SK-MEL-5 (cell line): Measurements from ENCODE around the gene PKP1. TPM values are rescaled to one million over a fixed set of nuclear protein-coding genes. Genes with fewer than 3 reads are reported as not detected.

Experiments
- DNase-seq: peaks from one replicate; pipeline ENCODE4 v3.0.0-alpha.2; 2016; ENCODE audit warnings: low read depth, low spot score
- in situ Hi-C: cut with HindIII; loops from 2 replicates; pipeline ENCODE4 v1.10.0; 2016; ENCODE audit warnings: low sequenced_read_pairs, high pct_unique_total_duplicates, low pct_unique_long_range_greater_than_20kb
- total RNA-seq: library from RNA; depleted of rRNA; stranded (reverse); fragments of >200 nt; shearing (Covaris generic); gene quantifications from 2 replicates; pipeline ENCODE4 v1.2.3, GENCODE V29; 2014

PKP1 gene
- total RNA-seq, 1 experiment from 2014 or later = not detected

- in situ Hi-C loops = no loop called here
- no peak for DNase-seq
Measured at GRCh38 chr1:201272799-201273198, 10.5 kb upstream of the PKP1 start.

- in situ Hi-C loops = no loop called here
- no peak for DNase-seq
Measured at GRCh38 chr1:201274616-201275252, 8.6 kb upstream of the PKP1 start.

GRCh38 chr1:201275253-201275666 is 8.0 kb upstream of the PKP1 start:
- in situ Hi-C loops = no loop called here
- DNase-seq = no peak

- in situ Hi-C loops = no loop called here
Measured at GRCh38 chr1:201276891-201277290, 6.4 kb upstream of the PKP1 start.

GRCh38 chr1:201277441-201277840 is 5.9 kb upstream of the PKP1 start:
- in situ Hi-C loops = no loop called here
- peak; percentile 61 for DNase-seq

More at GRCh38 chr1:201276891-201277290, 6.4 kb upstream of the PKP1 start:
- DNase-seq = no peak

GRCh38 chr1:201279313-201279712 is 4.0 kb upstream of the PKP1 start:
- no peak for DNase-seq
- in situ Hi-C loops = no loop called here

- DNase-seq = no peak
- in situ Hi-C loops = no loop called here
Measured at GRCh38 chr1:201280884-201281283, 2.4 kb upstream of the PKP1 start.

- DNase-seq = no peak
- in situ Hi-C loops = no loop called here
Measured at GRCh38 chr1:201281573-201281972, 1.7 kb upstream of the PKP1 start.

- in situ Hi-C loops = no loop called here
- DNase-seq = no peak
Measured at GRCh38 chr1:201282216-201282615, 1.1 kb upstream of the PKP1 start.

GRCh38 chr1:201283836-201284553 is 689 bp downstream of the PKP1 start:
- in situ Hi-C loops = no loop called here
- DNase-seq = no peak

GRCh38 chr1:201284636-201285035 is 1.3 kb downstream of the PKP1 start:
- DNase-seq = no peak
- in situ Hi-C loops = no loop called here

GRCh38 chr1:201285846-201286245 is 2.5 kb downstream of the PKP1 start:
- in situ Hi-C loops = no loop called here
- DNase-seq = no peak

GRCh38 chr1:201286445-201286844 is 3.1 kb downstream of the PKP1 start:
- in situ Hi-C loops = no loop called here
- no peak for DNase-seq

- in situ Hi-C loops = no loop called here
- DNase-seq = no peak
Measured at GRCh38 chr1:201288007-201288406, 4.7 kb downstream of the PKP1 start.

GRCh38 chr1:201288765-201289164 is 5.5 kb downstream of the PKP1 start:
- no peak for DNase-seq
- in situ Hi-C loops = no loop called here

GRCh38 chr1:201290551-201290950 is 7.2 kb downstream of the PKP1 start:
- DNase-seq = no peak
- in situ Hi-C loops = no loop called here

GRCh38 chr1:201291916-201292315 is 8.6 kb downstream of the PKP1 start:
- in situ Hi-C loops = no loop called here

GRCh38 chr1:201294876-201295275 is 11.6 kb downstream of the PKP1 start:
- in situ Hi-C loops = no loop called here
- DNase-seq = no peak

More at GRCh38 chr1:201291916-201292315, 8.6 kb downstream of the PKP1 start:
- DNase-seq = no peak

- DNase-seq = no peak
- in situ Hi-C loops = no loop called here
Measured at GRCh38 chr1:201295346-201295745, 12.0 kb downstream of the PKP1 start.
